Activated gamma-delta T cell treated with Interleukin-2 at 50 U/mL for 16 hours (primary cell): ENCODE results near the gene MZF1.

Experiments used
- DNase-seq: peaks from one replicate; pipeline ENCODE4 v3.0.0-alpha.2; 2020

Gene MZF1

GRCh38 chr19:58538257-58539168 lies 34.6 kb downstream of the MZF1 start:
- peak; percentile 48 for DNase-seq

DNA sequence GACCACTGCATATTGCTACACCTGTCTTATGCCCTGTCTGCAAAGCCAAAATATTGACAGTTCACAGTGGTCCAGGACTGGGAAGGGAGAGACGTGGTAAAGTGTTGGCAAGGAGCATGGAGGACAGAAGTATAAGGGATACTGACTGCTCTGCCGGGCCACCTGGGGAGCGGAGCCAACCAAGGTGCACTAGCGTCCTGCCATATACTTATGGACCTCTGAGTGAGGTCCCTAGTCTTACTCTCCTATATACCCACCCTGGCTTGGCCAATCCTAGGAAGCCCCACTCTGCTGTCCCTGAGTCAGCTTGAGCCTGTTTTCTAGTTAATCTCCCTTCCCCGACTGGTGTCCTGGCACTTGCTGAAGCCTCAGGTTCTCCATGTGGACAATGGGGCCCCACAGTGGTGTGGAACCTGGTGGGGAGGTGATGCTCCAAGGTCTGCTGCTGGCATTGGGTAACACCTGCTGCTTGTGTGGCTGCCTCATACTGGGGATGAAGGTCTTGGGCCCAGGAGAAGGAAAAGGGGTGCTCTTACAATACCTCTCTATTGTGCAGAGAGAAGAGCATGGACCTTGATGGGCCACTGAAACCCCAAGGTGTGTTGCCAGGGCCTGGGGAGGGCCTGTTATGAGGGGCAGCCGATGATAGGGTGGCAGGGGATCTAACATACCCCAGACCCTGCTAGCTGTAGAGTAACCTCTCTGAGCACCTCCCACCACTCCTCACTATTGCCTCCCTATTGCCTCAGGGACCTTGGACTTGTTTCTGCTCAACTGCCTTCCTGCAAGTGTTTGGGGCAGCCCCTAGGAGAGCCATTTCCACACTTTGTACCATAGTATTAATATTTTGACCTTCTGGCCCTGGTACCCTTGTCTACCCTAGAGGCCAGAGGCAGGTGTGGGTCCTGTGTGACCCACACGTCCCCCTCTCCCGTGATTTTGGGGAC lies 36.0 kb downstream of the MZF1 start:
- no peak for DNase-seq

DNA sequence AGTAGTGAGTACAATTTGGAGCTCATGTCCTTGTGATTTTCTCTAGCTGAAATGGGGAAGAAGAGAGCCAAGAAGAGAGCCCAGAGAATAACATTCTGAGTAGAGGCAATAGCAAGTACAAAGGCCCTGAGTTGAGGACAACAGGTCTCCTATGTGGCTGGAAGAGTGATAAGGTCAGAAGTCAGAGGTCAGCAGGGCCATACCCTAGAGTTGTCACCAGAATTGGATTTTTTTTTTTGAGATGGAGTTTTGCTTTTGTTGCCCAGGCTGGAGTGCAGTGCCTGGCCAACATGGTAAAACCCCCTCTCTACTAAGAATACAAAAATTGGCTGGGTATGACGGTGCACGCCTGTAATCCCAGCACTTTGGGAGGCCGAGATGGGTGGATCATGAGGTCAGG lies 37.3 kb downstream of the MZF1 start:
- DNase-seq = no peak

- DNase-seq = no peak
Observed at GRCh38 chr19:58531034-58531840, 41.9 kb downstream of the MZF1 start.

DNA sequence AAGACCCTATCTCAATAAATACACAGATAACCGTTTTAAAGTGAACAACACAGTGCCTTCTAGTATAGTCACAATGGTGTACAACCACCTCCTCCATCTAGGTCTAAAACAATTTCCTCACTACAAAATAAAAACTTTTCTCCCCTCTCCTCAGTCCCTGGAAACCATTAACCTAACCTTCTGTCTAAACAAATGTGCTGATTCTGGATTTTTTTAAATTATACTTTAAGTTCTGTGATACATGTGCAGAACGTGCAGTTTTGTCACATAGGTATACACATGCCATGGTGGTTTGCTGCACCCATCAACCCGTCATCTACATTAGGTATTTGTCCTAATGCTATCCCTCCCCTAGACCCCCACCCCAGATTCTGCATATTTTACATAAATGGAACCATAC lies 43.7 kb downstream of the MZF1 start:
- no peak for DNase-seq

DNA sequence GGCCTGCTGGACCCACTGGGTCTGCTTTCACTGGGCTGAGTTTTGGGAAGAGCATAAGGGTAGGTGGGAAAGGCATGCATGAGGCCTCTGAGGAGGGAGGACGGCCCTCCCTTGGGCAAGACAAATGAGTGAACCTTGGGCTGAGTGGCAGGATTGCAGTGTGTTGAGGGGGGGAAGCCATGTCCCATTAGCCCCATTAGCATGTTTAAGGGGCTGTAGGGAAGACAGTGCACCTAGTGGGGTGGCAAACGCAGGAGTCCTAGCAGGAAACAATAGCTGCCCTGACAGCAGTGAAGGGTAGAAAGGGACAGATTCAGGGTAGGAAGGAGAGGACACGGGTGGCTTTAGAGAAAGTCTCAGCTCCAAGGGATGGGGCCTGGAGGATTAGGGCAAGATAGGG lies 50.4 kb downstream of the MZF1 start:
- no peak for DNase-seq

DNA sequence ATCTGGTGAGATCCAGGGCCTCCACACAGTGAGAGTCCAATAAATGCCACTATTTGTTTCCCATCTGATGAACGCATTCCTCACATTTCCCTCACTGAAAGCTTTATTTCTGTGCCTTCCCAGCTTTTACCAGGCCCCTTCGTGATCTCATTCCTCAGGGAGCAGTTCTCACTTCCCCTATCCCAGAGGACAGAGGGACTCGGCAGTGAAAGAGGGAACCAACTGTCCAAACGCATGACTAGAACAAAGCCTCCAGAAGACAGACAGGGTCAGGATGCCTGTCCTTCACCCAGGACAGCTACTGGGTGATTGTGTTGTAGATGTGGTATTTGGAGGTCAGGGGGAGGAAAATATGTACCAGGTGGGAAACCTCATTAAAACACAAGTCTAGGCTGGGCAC lies 51.5 kb downstream of the MZF1 start:
- no peak for DNase-seq

GRCh38 chr19:58520257-58520599 lies 52.9 kb downstream of the MZF1 start:
- DNase-seq = no peak

- peak; percentile 83 for DNase-seq
Observed at GRCh38 chr19:58519355-58520256, 53.5 kb downstream of the MZF1 start, which contains the start of gene ZBTB45. ZBTB45 (minus strand) TSS chr19:58519810; CDS start chr19:58517673, 2,137 bp downstream.

DNA sequence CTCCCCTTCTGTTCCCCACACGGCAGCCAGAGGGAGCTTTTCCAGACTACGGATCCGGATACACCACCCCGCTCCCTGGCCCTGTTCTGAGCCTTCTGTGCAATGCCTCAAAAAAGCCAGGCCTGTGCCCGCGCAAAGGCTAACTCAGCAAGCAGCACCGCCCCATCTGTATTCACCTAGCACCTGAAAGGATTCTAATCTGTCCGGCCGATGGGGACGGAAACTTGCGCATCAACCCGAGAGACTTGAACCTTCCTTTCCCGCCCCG lies 54.1 kb downstream of the MZF1 start:
- peak; percentile 44 for DNase-seq

DNA sequence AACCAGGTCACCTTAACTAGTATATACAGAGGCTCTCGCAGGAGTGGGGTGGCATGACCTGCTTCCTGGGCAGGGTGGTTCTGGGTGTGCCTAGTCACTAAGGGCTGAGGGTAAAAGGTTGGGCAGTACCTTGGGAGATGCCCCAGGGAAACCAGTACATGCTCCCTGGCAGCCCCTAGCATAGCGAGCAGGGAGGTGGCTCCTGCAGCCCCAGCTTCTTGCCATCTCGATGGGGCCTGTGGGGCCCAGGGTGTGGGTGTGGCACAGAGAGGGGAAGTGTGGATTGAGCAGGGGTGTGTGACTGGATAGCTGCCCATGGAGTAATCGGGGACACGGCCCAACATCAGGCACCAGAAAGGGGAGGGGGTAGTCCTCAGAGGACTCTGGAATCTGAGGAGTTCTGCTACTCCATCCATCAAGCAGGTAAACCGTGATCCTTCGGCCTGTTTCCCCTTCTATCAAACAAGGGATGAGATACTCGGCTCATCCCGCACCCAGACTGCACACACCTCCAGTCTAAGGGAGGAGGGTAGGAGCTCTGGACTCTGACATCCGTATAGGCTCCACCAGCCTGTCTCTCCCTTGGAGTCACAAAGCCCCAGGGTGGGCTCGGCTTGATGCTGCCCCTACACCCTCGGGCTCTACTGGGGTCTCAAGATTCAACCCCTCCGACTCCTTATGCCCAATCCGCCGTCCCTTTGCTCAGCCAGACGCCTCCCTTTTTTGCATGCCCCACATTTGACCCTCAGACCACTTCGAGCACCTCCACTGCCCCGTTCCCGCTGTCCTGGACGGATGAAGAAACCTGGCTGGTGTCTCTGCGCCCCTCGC lies 54.7 kb downstream of the MZF1 start:
- DNase-seq = no peak

- no peak for DNase-seq
Observed at GRCh38 chr19:58516964-58517833, 55.9 kb downstream of the MZF1 start.

- DNase-seq = no peak
Observed at GRCh38 chr19:58516246-58516836, 56.8 kb downstream of the MZF1 start.

- no peak for DNase-seq
Observed at GRCh38 chr19:58515259-58515658, 57.9 kb downstream of the MZF1 start.

DNA sequence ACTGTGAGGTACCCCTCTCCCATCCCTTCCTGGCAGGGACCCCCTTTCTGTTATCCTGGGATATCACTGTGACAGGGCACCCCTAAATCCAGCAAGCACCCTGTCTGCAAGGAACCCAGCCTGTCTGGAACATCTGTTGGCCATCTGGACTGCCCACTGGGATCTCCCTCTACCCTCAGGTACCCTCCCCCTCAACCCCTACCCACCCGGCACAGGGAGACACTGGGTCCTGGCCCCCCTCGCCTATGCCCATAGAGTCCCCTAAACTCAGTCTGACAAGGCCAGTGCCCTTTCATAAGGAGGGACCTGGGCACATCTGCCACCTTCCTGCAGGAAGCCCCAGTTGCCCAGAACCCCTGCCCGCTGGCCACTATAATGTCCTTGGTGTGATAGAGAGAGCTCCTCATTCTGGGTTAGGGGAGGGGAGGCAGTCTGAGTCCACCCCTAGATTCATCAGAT lies 58.5 kb downstream of the MZF1 start:
- DNase-seq = no peak

GRCh38 chr19:58513694-58514563 lies 59.2 kb downstream of the MZF1 start:
- DNase-seq = peak; percentile 91

DNA sequence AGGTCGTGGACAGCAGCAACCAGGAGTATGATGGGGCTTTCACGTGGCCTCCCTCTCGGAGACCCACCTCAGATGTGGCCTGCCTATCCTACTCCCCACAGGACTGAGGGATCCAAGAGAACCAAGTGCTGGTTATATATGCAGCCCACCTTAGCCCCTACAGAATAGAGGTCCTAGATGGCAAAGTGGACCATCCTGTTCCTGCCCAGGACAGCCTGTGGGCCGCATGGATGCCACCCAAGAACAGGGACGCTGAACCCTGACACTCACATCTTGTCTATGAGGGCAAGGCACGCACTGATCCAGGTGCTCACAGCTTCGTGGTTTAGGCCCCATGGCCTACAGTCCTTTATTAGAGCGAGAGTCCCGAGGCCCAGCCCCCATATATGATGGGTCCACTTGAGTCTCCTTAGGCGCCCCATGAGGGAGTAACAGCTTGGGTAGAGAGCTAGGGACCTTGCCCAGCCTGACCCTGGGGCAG lies 59.9 kb downstream of the MZF1 start:
- DNase-seq = no peak
